IgD-negative memory B cell (primary cell): ENCODE results near the gene CADM1. TPM values are rescaled to one million over a fixed set of nuclear protein-coding genes. Genes with fewer than 3 reads are reported as not detected.

Experiments
- H3K27ac Mint-ChIP-seq, 3 donors: one replicate each; pipeline ENCODE4 v1.8.0; 2020 to 2022; ENCODE audit warnings: mild to moderate bottlenecking in 3 of 3, mixed read lengths in 3 of 3, moderate library complexity in 1 of 3
- H3K27me3 Mint-ChIP-seq: one replicate; pipeline ENCODE4 v1.8.0; 2021; ENCODE audit warnings: mixed read lengths
- H3K36me3 Mint-ChIP-seq: one replicate; pipeline ENCODE4 v1.8.0; 2020; ENCODE audit warnings: mild to moderate bottlenecking, mixed read lengths
- H3K4me1 Mint-ChIP-seq, 3 donors: one replicate each; pipeline ENCODE4 v1.8.0; 2020 to 2022; ENCODE audit warnings: mixed read lengths in 3 of 3, mild to moderate bottlenecking in 1 of 3
- H3K4me3 Mint-ChIP-seq, 4 donors: one replicate each; pipeline ENCODE4 v1.8.0; 2020 to 2022; ENCODE audit warnings: mild to moderate bottlenecking in 4 of 4, mixed read lengths in 4 of 4, moderate library complexity in 3 of 4
- H3K9me3 Mint-ChIP-seq, 3 donors: one replicate each; pipeline ENCODE4 v1.8.0; 2020 to 2021; ENCODE audit warnings: mixed read lengths in 3 of 3, mild to moderate bottlenecking in 1 of 3
- polyA plus RNA-seq: library from polyadenylated mRNA; unstranded; fragments of 300-500 nt; fragmentation: Illumina TruSeq; gene quantifications from one replicate; pipeline ENCODE4 v1.2.3, GENCODE V29; 2021

Gene CADM1
- polyA plus RNA-seq, 1 donor from 2014 or later = 2.0 TPM

DNA sequence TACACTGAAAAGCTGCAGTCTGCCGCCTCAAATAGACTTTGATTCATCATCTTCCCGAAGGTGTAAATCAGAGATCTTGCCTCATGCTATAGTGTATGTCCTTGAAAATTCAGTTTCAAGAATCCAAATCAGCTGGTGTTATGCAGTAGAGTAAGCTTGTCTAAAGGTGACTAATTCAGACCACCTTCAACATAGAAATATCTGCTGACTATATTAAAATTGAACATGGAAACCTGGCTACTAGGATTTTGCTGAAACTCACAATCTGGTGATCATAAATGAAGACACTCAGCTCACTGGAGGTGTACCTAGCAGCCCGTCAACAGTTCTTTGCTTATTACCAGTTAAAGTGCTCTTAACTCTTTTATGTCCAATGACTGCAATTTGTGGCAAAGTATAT lies 266.6 kb downstream of the CADM1 start:
- no peaks in the 10 kb centered on the region for H3K4me1 Mint-ChIP-seq
- peaks cover 3% of the 10 kb centered on the region for H3K36me3 Mint-ChIP-seq
- H3K4me3 Mint-ChIP-seq = no peak overlapping the region
- no peaks in the 10 kb centered on the region for H3K27me3 Mint-ChIP-seq
- H3K9me3 Mint-ChIP-seq = no peaks in the 10 kb centered on the region
- no peak overlapping the region for H3K27ac Mint-ChIP-seq

DNA sequence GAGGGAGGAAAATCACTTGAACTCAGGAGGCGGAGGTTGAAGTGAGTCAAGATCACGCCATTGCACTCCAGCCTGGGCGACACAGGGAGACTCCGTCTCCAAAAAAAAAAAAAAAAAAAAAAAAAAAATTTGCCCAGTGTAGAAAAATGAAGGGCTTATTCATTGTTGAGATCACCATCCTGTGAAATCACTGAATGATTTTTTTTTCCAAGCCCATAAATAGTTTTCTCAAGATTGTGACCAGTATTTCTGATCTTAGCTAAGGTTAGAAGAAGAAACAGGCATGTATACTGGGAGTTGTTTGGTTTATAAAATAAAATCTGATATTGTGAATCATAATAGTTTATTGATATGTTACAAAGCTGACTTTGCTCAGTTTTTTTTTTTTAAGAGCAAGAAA lies 269.4 kb downstream of the CADM1 start:
- Mint-ChIP-seq H3K36me3 (peaks cover 4% of the 10 kb centered on the region), H3K9me3 (no peaks in the 10 kb centered on the region), H3K4me3 (no peak overlapping the region), H3K27ac (no peak overlapping the region), H3K27me3 (peaks cover 3% of the 10 kb centered on the region), H3K4me1 (no peaks in the 10 kb centered on the region)

DNA sequence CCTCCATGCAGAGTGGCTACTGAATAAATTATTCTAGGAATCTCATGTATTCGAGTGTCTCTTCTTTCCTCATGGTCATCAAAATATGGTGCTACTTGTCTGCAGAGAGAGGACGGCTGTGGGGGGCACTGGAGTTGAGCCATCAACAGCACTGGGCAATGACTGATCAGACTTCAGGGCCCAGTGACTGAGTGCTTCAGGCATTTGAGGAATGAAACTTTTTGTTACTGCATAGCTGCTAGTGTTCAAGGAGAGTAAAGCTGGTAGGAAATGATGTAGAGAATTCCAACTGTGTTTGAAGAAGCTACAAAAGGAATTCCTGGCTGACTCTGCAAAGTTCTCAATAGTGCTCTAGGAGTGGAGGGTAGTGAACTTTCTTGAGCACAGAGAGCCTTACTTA lies 277.7 kb downstream of the CADM1 start:
- H3K9me3 Mint-ChIP-seq = peaks cover 0 to 7% (median 0%) of the 10 kb centered on the region in 3 donors
- H3K4me3 Mint-ChIP-seq = peak overlapping the region in 1 of 4 donors; percentile 27
- H3K27me3 Mint-ChIP-seq = no peaks in the 10 kb centered on the region
- H3K36me3 Mint-ChIP-seq = peaks cover 6% of the 10 kb centered on the region
- no peak overlapping the region for H3K27ac Mint-ChIP-seq
- H3K4me1 Mint-ChIP-seq = peaks cover 11 to 20% (median 15%) of the 10 kb centered on the region in 3 donors

DNA sequence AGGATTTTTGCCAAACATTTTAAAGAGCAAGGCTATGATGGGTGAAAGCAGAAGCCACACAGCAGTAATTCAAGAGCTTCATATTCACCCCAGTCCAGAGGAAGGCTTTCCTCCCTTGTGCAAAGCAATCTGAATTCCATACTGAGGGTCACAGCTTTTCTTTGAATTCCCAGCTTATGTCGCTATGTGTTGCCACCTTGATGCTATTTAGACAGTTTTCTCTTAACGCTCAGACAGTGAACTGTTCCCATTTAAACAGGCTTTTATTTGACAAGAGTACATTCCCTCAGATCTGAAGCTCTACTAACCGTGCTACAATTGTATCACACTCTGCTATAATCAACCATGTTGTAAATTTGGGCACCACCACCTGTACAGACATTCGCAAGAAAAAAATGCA lies 279.7 kb downstream of the CADM1 start:
- Mint-ChIP-seq H3K9me3 (peaks cover 0 to 7% (median 0%) of the 10 kb centered on the region in 3 donors), H3K27ac (no peak overlapping the region), H3K36me3 (peaks cover 3% of the 10 kb centered on the region), H3K4me1 (peaks cover 11 to 20% (median 15%) of the 10 kb centered on the region in 3 donors), H3K27me3 (no peaks in the 10 kb centered on the region), H3K4me3 (no peak overlapping the region)

DNA sequence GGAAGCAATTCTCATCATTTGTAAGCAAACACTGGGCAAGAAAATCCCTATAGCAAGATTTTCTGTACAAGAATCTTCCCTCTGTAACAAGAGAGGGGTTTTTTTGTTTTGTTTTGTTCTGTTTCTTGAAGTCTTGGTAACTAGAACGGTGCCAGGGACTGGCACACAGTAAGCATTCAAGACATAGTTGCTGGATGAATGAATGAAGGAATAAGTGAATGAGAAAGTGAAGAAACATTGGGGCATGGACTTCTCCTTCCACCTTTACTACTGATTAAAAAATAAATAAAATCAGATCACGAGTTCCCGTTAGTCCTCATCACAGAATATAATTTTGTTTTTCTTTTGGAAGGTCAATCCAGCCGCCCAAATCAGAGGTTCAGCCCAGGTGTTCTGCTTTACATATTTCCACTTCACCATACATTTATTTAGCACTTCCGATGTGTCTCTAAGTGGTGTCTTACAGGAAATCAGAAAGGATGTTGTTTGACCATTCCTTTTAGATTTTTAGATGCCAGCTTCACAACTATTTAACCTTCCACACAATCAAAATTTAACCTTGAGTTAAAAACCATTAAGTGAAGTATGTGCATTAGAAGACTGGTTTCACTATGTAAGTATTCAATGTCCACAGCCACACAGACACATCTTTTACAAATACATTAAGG lies 281.2 kb downstream of the CADM1 start:
- H3K4me3 Mint-ChIP-seq = peak overlapping the region in 2 of 4 donors; percentile 23 to 77
- H3K4me1 Mint-ChIP-seq = peaks cover 11 to 20% (median 20%) of the 10 kb centered on the region in 3 donors

DNA sequence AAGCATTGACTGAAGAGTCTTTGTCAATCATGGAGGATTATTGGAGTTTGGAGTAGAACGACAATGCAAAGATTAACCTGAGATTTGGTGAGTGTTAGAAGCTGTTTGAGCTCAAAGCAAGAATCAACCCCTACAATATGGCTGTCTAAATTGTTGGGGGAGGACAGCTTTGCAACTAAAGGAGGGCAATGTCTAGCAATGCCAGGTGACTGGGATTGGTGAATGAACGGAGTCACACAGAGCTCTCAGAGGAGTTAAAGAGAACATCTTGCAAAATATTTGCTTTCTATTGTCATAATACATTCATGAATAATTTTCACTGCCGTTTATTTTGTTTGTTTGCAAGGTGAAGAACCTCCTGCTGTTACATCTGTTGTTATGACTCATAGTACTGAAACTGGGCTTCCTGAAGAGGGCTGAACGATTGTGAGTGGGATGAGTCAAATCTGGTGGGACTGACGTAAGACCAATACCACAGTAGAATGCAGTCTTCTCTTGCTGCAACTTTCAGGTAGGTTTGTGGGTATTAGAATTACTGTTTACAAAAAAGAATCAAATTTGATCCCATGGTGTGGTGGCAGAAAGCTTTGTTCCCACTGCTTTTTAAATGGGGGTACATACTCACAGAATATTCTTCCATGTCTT lies 281.9 kb downstream of the CADM1 start:
- peak overlapping the region in 2 of 4 donors; percentile 33 to 61 for H3K4me3 Mint-ChIP-seq
- peaks cover 0 to 7% (median 0%) of the 10 kb centered on the region in 3 donors for H3K9me3 Mint-ChIP-seq
- H3K27ac Mint-ChIP-seq = peak overlapping the region; percentile 42 to 61 (median 52)
- peaks cover 2% of the 10 kb centered on the region for H3K36me3 Mint-ChIP-seq
- H3K4me1 Mint-ChIP-seq = peaks cover 11 to 20% (median 20%) of the 10 kb centered on the region in 3 donors
- H3K27me3 Mint-ChIP-seq = no peaks in the 10 kb centered on the region

More for the DNA sequence above, 281.2 kb downstream of the CADM1 start:
- peak overlapping the region in 2 of 3 donors; percentile 52 to 61 for H3K27ac Mint-ChIP-seq
- H3K36me3 Mint-ChIP-seq = peaks cover 2% of the 10 kb centered on the region
- H3K9me3 Mint-ChIP-seq = peaks cover 0 to 7% (median 0%) of the 10 kb centered on the region in 3 donors
- no peaks in the 10 kb centered on the region for H3K27me3 Mint-ChIP-seq

DNA sequence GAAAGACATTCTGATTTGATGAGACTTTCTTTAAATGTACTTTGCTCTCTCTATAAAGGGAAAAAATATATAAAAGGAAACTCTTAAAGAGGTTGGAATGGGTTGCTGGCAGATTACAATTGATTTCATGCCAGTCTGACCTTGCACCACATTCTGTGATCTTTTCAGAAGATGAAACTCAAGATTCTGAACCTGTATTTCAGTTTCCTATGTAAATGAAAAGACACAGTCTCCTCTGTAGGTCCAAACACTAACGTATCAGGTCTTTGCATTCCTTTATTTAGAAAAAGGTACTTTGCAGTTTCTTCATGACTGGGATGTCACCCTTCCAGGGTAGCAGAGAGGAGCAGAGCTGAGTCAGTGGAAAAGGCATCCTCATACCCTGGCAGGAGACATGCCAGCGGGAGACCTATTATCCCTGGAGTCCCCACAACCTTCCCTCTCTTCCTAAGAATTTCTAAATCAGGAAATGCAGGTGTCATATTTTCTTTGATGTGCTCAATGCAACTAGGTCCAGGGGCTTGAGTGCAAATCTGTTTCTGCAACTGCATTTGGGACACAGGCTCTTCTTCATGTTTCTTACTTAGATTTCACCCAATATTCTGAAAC lies 282.6 kb downstream of the CADM1 start:
- Mint-ChIP-seq H3K9me3 (peaks cover 0 to 7% (median 0%) of the 10 kb centered on the region in 3 donors), H3K4me1 (peaks cover 11 to 20% (median 20%) of the 10 kb centered on the region in 3 donors), H3K4me3 (peak overlapping the region in 1 of 4 donors; percentile 83), H3K27me3 (no peaks in the 10 kb centered on the region), H3K36me3 (peaks cover 2% of the 10 kb centered on the region), H3K27ac (peak overlapping the region; percentile 13 to 42 (median 39))

DNA sequence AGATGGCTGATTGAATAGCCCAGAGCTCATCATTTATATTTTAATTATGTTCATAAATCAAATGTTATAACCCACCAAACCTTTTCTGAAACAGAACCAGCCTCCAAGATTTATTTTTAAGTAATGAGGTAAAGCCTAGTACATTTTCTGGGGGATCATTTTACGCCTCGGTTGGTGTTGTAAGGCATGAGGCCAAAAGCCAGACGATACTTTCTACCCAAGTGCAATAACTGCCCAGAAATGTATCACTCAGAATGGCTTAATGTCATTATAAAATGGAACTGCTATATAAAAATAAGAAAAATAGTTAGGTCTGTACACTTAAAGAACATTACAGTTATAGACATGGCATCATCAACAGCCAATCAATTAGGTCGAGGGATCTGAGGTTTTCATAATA lies 283.3 kb downstream of the CADM1 start:
- peaks cover 0 to 7% (median 0%) of the 10 kb centered on the region in 3 donors for H3K9me3 Mint-ChIP-seq
- peaks cover 2% of the 10 kb centered on the region for H3K36me3 Mint-ChIP-seq
- no peak overlapping the region for H3K4me3 Mint-ChIP-seq
- peaks cover 11 to 20% (median 20%) of the 10 kb centered on the region in 3 donors for H3K4me1 Mint-ChIP-seq
- no peaks in the 10 kb centered on the region for H3K27me3 Mint-ChIP-seq
- H3K27ac Mint-ChIP-seq = no peak overlapping the region

DNA sequence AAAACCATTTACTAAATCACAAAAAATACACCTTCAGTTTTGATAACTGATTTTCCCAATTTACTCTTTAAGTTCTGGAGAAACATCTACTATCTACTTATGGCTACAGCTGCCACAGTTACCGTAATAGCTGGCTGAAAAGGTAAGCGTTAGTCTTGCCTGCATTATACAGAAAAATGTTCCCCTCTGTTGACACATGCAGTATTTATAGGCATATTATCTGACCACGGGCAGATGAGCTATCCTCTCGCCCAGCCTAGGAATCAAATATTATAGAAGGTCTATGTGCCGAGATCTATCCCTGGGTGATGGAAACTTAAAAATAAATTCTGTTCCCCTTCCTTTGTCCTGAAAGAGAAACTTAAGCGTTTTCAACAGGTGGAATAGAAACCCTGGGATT lies 283.8 kb downstream of the CADM1 start:
- H3K27me3 Mint-ChIP-seq = no peaks in the 10 kb centered on the region
- no peak overlapping the region for H3K4me3 Mint-ChIP-seq
- peaks cover 11 to 20% (median 20%) of the 10 kb centered on the region in 3 donors for H3K4me1 Mint-ChIP-seq
- no peak overlapping the region for H3K27ac Mint-ChIP-seq
- peaks cover 2% of the 10 kb centered on the region for H3K36me3 Mint-ChIP-seq
- peaks cover 0 to 7% (median 0%) of the 10 kb centered on the region in 3 donors for H3K9me3 Mint-ChIP-seq

DNA sequence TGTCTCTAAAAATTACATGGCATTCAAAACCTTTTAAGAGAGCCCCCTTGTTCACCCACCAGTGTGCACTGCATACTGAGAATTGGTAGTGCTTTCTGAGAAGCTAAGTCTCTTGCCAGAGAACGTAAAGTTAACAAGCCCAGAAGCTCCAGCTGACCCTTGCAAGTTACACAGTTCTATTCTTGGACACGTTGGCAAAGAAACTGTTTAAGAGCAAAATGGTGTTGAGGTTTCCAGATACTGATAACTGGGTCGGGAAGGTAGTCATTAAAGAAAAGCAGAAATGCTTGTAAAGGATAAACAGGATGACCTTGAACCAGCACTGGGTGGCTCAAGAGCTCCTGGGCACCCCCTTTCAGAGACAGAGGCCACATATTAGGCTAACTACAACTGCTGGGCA lies 284.8 kb downstream of the CADM1 start:
- H3K27me3 Mint-ChIP-seq = no peaks in the 10 kb centered on the region
- no peaks in the 10 kb centered on the region for H3K36me3 Mint-ChIP-seq
- H3K4me3 Mint-ChIP-seq = no peak overlapping the region
- H3K27ac Mint-ChIP-seq = no peak overlapping the region
- peaks cover 11 to 20% (median 20%) of the 10 kb centered on the region in 3 donors for H3K4me1 Mint-ChIP-seq
- H3K9me3 Mint-ChIP-seq = peaks cover 0 to 7% (median 0%) of the 10 kb centered on the region in 3 donors

DNA sequence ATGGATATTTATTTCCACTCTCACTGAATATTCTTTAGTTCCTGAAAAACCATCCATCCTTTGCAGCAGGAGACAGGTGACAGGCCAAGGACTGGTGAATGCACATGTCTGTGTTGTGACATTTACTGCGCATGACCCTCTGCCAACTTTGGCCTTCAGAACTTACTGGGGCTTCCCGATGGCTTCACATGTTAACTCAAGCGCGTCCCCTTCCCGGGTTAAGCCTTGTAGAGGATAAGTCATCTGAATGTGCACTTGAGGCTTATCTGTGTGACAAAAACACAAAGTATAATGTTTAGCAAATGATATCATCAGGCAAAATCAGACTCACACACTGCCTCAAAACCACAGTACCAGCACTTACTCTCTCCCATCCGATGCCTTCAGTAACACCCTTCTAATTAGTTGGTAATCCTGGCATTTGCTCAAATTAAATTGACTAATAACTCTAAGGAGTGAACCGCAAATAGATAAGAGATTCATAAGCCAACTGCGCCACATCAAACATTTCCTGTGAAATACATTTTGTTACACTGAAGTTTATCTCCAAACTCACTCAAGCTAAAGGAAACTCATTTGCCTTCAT lies 286.4 kb downstream of the CADM1 start:
- peaks cover 3 to 14% (median 9%) of the 10 kb centered on the region in 3 donors for H3K4me1 Mint-ChIP-seq
- no peak overlapping the region for H3K4me3 Mint-ChIP-seq
- no peaks in the 10 kb centered on the region for H3K27me3 Mint-ChIP-seq
- no peaks in the 10 kb centered on the region for H3K36me3 Mint-ChIP-seq
- no peak overlapping the region for H3K27ac Mint-ChIP-seq
- H3K9me3 Mint-ChIP-seq = peaks cover 0 to 7% (median 0%) of the 10 kb centered on the region in 3 donors

DNA sequence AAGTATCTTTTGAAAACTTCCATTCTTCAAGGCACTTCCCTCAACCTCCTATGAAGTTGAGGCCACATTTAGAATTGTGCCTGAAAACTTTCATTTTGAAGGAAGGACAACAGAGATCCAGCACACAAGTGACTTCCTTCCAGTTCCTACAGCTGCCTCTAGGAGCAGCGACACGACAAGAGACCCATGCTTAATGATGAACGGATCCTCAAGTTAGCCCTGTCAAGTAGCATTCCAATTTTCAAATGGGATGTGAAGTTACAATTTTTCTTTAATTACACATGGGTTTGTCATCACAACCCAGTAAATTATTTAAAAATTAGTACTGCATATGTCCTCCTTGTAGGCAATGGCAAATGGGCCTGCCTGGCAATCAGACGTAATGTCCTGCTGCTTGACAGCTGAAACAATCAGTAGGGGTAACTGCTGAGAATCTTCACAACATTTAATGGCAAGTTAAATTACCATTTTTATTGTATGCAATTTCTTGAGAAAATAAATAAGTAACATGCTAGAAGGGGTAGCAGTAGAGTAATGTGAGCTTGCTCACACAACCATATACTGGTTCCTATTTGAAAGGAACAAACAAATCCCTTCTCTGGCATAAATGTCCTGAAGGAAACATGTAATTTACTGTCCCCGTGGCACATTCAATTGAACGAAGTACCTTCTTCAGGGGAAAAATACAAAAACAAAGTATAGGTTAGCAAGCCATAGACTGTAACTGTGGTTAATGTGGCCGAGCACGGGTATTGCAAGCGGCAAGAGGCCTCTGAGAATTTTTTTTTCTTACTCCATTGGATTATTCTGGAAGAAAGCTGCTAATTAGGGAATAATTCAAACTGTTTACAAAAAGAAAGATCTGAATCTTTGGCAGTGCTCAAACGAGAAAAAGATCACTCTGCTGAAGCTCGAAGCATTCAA lies 288.3 kb downstream of the CADM1 start:
- Mint-ChIP-seq H3K27ac (no peak overlapping the region), H3K27me3 (no peaks in the 10 kb centered on the region), H3K9me3 (no peaks in the 10 kb centered on the region), H3K4me3 (no peak overlapping the region), H3K36me3 (no peaks in the 10 kb centered on the region), H3K4me1 (peaks cover 0 to 5% (median 0%) of the 10 kb centered on the region in 3 donors)

DNA sequence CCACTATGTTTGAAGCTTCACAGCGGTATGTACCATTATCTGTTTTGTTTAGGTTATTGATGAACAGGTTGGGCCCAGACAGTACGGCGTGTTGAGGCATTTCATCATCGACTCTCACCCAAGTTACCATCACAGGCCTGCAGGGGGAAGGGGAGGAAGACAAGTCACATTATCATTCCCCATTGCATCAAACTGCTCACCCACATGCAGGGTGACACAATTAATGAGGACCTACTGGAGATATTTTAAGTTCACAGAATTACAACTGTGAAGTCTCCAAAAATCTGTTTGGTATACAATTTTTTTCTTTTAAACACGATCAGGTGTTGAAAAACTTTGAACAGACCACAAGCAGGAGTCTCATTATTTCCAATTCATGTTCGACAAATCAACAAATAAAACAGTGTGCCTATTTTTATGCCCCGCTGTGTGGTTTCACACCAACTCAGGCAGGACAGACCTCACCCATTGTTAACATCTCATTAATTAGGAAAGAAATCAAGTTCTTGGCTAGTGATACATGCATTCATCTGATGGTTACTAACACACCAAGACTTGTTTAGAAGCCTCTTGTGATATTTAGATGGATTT lies 289.5 kb downstream of the CADM1 start:
- no peak overlapping the region for H3K4me3 Mint-ChIP-seq

DNA sequence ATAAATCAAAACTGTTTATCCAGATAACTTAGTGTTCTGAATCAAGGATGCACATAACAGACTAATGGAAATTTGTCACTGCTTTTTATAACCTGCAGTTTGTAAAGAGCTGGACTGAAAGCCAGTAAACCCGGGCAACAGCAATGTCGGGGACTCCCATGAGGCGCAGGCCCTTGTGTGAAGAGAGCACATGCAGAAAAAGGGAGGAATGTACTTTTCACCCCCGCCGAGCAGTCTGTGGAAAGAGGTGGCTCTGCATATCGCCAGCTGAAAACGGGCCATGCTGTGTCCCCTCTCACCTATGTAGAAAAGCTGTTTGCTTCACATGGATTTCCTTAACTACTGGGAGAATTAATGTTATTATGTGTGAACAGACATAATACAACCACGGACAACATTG lies 291.2 kb downstream of the CADM1 start:
- Mint-ChIP-seq H3K36me3 (no peaks in the 10 kb centered on the region), H3K4me3 (no peak overlapping the region), H3K9me3 (no peaks in the 10 kb centered on the region), H3K27ac (no peak overlapping the region), H3K4me1 (no peaks in the 10 kb centered on the region), H3K27me3 (no peaks in the 10 kb centered on the region)

More for the DNA sequence above, 289.5 kb downstream of the CADM1 start:
- Mint-ChIP-seq H3K9me3 (no peaks in the 10 kb centered on the region), H3K36me3 (no peaks in the 10 kb centered on the region), H3K27me3 (no peaks in the 10 kb centered on the region), H3K27ac (no peak overlapping the region), H3K4me1 (peaks cover 0 to 5% (median 0%) of the 10 kb centered on the region in 3 donors)
